Left ventricle myocardium inferior (tissue), 1 donor: ENCODE data around the gene RAF1. TPM values are rescaled to one million over a fixed set of nuclear protein-coding genes. Genes with fewer than 3 reads are reported as not detected.

Experiments used
- DNase-seq: peaks from one replicate; pipeline ENCODE4 v3.0.0-alpha.2; 2020
- H3K27ac ChIP-seq: fragments of 200-600 bp; replicated peaks from 2 replicates; pipeline ENCODE4 v1.8.0; 2021
- H3K27me3 ChIP-seq: fragments of 200-600 bp; 2 replicates; pipeline ENCODE4 v1.8.0; 2021; ENCODE audit warnings: low read depth
- H3K36me3 ChIP-seq: fragments of 200-600 bp; 2 replicates; pipeline ENCODE4 v1.8.0; 2021
- H3K4me1 ChIP-seq: fragments of 200-600 bp; 2 replicates; pipeline ENCODE4 v1.8.0; 2021
- H3K4me3 ChIP-seq: fragments of 200-600 bp; 2 replicates; pipeline ENCODE4 v1.8.0; 2021; ENCODE audit warnings: mild to moderate bottlenecking, moderate library complexity
- H3K9me3 ChIP-seq: fragments of 200-600 bp; replicated peaks from 2 replicates; pipeline ENCODE4 v1.8.0; 2021
- intact Hi-C: fragments of 100-400 bp; cut with micrococcal nuclease; formaldehyde crosslinking; loops from one replicate; pipeline ENCODE4 v1.11.0; 2022
- total RNA-seq: library from RNA; stranded (reverse); fragmentation: NEBNext Ultra II Directional; extraction: Animal tissue kit (Norgen Biotek cat#: 25700); gene quantifications from one replicate; pipeline ENCODE4 v1.2.1, GENCODE V29; 2021
- TF ChIP-seq, protein P1 (sequence below): fragments of 200-600 bp; IDR thresholded peaks from 2 replicates; pipeline ENCODE4 v1.8.0; 2021; ENCODE audit warnings: antibody characterized with exemption, mild to moderate bottlenecking, borderline replicate concordance
- donor health status: DM: no; HTN: yes; CAD: no; lungs with severe emphysema.

Gene RAF1
- total RNA-seq, 1 donor from 2014 or later = 137 TPM

DNA sequence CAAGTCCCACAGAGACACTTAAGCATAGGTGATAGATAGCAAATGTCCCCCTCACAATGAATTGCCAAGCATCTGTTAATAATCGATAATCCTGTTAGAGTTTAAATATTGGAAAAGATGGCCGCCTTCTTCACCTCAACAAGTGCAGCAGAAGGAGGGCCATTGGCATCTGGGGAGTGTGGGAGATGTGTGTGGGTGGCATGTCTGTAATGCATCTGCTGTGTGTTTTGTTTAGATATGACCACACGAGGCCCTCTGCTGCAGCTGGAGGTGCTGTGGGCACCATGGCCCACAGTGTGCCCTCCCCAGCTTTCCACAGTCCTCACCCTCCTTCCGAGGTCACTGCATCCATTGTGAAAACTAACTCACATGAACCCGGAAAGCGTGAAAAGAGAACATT lies 94.1 kb downstream of the RAF1 start:
- H3K4me3 ChIP-seq = no peak overlapping the region
- peaks cover 65% of the 10 kb centered on the region for H3K36me3 ChIP-seq
- DNase-seq = no peak
- no peak overlapping the region for H3K27ac ChIP-seq
- intact Hi-C loops = no loop called here
- H3K4me1 ChIP-seq = peaks cover 50% of the 10 kb centered on the region
- H3K27me3 ChIP-seq = no peaks in the 10 kb centered on the region
- TF ChIP-seq, protein P1, sequence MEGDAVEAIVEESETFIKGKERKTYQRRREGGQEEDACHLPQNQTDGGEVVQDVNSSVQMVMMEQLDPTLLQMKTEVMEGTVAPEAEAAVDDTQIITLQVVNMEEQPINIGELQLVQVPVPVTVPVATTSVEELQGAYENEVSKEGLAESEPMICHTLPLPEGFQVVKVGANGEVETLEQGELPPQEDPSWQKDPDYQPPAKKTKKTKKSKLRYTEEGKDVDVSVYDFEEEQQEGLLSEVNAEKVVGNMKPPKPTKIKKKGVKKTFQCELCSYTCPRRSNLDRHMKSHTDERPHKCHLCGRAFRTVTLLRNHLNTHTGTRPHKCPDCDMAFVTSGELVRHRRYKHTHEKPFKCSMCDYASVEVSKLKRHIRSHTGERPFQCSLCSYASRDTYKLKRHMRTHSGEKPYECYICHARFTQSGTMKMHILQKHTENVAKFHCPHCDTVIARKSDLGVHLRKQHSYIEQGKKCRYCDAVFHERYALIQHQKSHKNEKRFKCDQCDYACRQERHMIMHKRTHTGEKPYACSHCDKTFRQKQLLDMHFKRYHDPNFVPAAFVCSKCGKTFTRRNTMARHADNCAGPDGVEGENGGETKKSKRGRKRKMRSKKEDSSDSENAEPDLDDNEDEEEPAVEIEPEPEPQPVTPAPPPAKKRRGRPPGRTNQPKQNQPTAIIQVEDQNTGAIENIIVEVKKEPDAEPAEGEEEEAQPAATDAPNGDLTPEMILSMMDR = no peak
- H3K9me3 ChIP-seq = peaks cover 19% of the 10 kb centered on the region

DNA sequence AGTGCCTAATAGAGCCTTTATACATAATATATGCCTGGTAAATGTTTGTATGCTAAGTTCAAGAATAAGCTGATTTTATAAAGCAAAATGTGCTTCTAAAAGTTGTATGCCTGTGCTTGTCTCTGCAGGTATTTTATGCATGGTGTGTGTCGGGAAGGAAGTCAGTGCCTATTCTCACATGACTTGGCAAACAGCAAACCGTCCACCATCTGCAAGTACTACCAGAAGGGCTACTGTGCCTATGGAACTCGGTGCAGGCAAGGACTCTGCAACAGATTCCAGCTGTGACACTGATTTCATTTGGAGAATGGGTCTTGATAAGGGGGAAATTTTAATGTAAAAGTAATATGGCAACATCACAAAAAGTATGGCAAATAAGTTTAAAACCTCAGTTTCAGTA lies 95.2 kb downstream of the RAF1 start:
- H3K9me3 ChIP-seq = peaks cover 19% of the 10 kb centered on the region
- peak overlapping the region; percentile 33 for H3K27ac ChIP-seq
- intact Hi-C loops = no loop called here
- no peak overlapping the region for H3K4me3 ChIP-seq
- H3K36me3 ChIP-seq = peaks cover 54% of the 10 kb centered on the region
- TF ChIP-seq, protein P1 = no peak
- H3K4me1 ChIP-seq = peaks cover 50% of the 10 kb centered on the region
- H3K27me3 ChIP-seq = no peaks in the 10 kb centered on the region
- DNase-seq = no peak

DNA sequence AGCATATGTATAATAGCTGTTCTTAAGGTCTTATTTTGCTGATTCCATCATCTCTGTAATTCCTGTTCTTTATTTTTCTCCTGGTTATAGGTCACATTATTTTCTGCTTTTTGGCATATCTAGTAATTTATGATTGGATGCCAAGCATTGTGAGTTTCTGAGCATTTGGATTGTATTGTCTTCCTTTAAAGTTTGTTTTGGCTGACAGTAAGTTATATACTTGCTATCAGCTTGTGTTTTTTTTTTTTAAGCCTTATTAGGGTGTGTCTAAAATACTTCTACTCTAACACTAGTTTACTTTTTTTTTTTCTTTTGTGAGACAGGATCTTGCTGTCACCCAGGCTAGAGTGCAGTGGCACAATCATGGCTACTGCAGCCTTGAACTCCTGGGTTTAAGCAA lies 96.9 kb downstream of the RAF1 start:
- H3K9me3 ChIP-seq = peaks cover 19% of the 10 kb centered on the region
- H3K27me3 ChIP-seq = no peaks in the 10 kb centered on the region
- no peak overlapping the region for H3K4me3 ChIP-seq
- DNase-seq = no peak
- peaks cover 37% of the 10 kb centered on the region for H3K36me3 ChIP-seq
- H3K4me1 ChIP-seq = peaks cover 58% of the 10 kb centered on the region
- intact Hi-C loops = no loop called here
- H3K27ac ChIP-seq = no peak overlapping the region
- TF ChIP-seq, protein P1 = no peak

GRCh38 chr3:12562451-12562850 lies 101.5 kb downstream of the RAF1 start:
- TF ChIP-seq, protein P1 = no peak
- intact Hi-C loops = no loop called here
- no peaks in the 10 kb centered on the region for H3K27me3 ChIP-seq

GRCh38 chr3:12561397-12561796 lies 102.5 kb downstream of the RAF1 start:
- Histone ChIP-seq H3K4me1 (peaks cover 91% of the 10 kb centered on the region), H3K9me3 (peaks cover 11% of the 10 kb centered on the region), H3K36me3 (peaks cover 6% of the 10 kb centered on the region), H3K27me3 (no peaks in the 10 kb centered on the region), H3K4me3 (no peak overlapping the region), H3K27ac (peak overlapping the region; percentile 98)
- intact Hi-C loops = no loop called here
- no peak for DNase-seq
- TF ChIP-seq, protein P1 = no peak

More at GRCh38 chr3:12562451-12562850, 101.5 kb downstream of the RAF1 start:
- H3K36me3 ChIP-seq = peaks cover 6% of the 10 kb centered on the region
- no peak overlapping the region for H3K4me3 ChIP-seq
- H3K9me3 ChIP-seq = peaks cover 19% of the 10 kb centered on the region
- peaks cover 89% of the 10 kb centered on the region for H3K4me1 ChIP-seq
- peak overlapping the region; percentile 98 for H3K27ac ChIP-seq
- no peak for DNase-seq
